GM19193 (cell line): ENCODE data around the gene CRKL.

ENCODE experiments used
- POLR2A ChIP-seq: IDR thresholded peaks from 4 replicates; pipeline ENCODE4 v1.6.1; 2011; ENCODE audit not compliant: insufficient read depth, insufficient read length; ENCODE audit errors: extremely low read depth

The CRKL gene

GRCh38 chr22:20970939-20971657 is 53.9 kb downstream of the CRKL start:
- no peak for TF ChIP-seq POLR2A

- no peak for TF ChIP-seq POLR2A
These were observed 55.8 kb downstream of the CRKL start for GRCh38 chr22:20972933-20973577.

GRCh38 chr22:20973634-20974286 is 56.6 kb downstream of the CRKL start:
- no peak for TF ChIP-seq POLR2A

GRCh38 chr22:20974336-20974955 is 57.2 kb downstream of the CRKL start:
- TF ChIP-seq POLR2A: no peak

GRCh38 chr22:20975541-20976290 is 58.5 kb downstream of the CRKL start:
- no peak for TF ChIP-seq POLR2A

- TF ChIP-seq POLR2A: no peak
These were observed 59.2 kb downstream of the CRKL start for GRCh38 chr22:20976291-20976877.

GRCh38 chr22:20977019-20977418 is 59.8 kb downstream of the CRKL start:
- no peak for TF ChIP-seq POLR2A

- no peak for TF ChIP-seq POLR2A
These were observed 60.4 kb downstream of the CRKL start for GRCh38 chr22:20977516-20978170.

GRCh38 chr22:20978419-20978818 is 61.2 kb downstream of the CRKL start:
- TF ChIP-seq POLR2A: no peak

- TF ChIP-seq POLR2A: no peak
These were observed 62.1 kb downstream of the CRKL start for GRCh38 chr22:20979243-20979809.

GRCh38 chr22:20979940-20980453 is 62.8 kb downstream of the CRKL start:
- no peak for TF ChIP-seq POLR2A

GRCh38 chr22:20980523-20980922 is 63.3 kb downstream of the CRKL start:
- TF ChIP-seq POLR2A: no peak

GRCh38 chr22:20980938-20981722 is 63.9 kb downstream of the CRKL start:
- no peak for TF ChIP-seq POLR2A
